Upper lobe of right lung (tissue), 1 donor: ENCODE results near the gene CR1L. TPM values are rescaled to one million over a fixed set of nuclear protein-coding genes. Genes with fewer than 3 reads are reported as not detected.

Experiments used
- ATAC-seq: fragments of 200-7000 bp; cut with Tn5 transposase; one replicate; pipeline ENCODE4 v1.9.1; 2020; ENCODE audit warnings: mild to moderate bottlenecking, moderate library complexity
- DNase-seq: peaks from one replicate; pipeline ENCODE4 v3.0.0-alpha.2; 2020
- H3K27ac ChIP-seq: fragments of 200-600 bp; one replicate; pipeline ENCODE4 v1.8.0; 2022
- H3K27me3 ChIP-seq: fragments of 200-600 bp; one replicate; pipeline ENCODE4 v1.8.0; 2022; ENCODE audit warnings: mild to moderate bottlenecking
- H3K36me3 ChIP-seq: fragments of 200-600 bp; one replicate; pipeline ENCODE4 v1.8.0; 2022
- H3K4me1 ChIP-seq: fragments of 200-600 bp; one replicate; pipeline ENCODE4 v1.8.0; 2022
- H3K4me3 ChIP-seq: fragments of 200-600 bp; one replicate; pipeline ENCODE4 v1.8.0; 2022; ENCODE audit warnings: mild to moderate bottlenecking
- H3K9me3 ChIP-seq: fragments of 200-600 bp; one replicate; pipeline ENCODE4 v1.8.0; 2022
- CTCF ChIP-seq: fragments of 200-600 bp; IDR thresholded peaks from one replicate; pipeline ENCODE4 v1.8.0; 2022; ENCODE audit warnings: antibody characterized with exemption
- intact Hi-C: fragments of 100-400 bp; cut with DNase I; formaldehyde crosslinking; loops from one replicate; pipeline ENCODE4 v1.11.0; 2022
- total RNA-seq: library from RNA; stranded (reverse); fragmentation: NEBNext Ultra II Directional; extraction: Animal tissue kit (Norgen Biotek cat#: 25700); gene quantifications from one replicate; pipeline ENCODE4 v1.2.1, GENCODE V29; 2021
- donor health status: DM: no; HTN: yes; CAD: no; lungs with severe emphysema.

The CR1L gene
- total RNA-seq, 1 donor from 2014 or later = not detected

GRCh38 chr1:207752456-207752998 lies 107.6 kb downstream of the CR1L start:
- H3K4me1 ChIP-seq = peaks cover 64% of the 10 kb centered on the region
- peak overlapping the region; percentile 93 for H3K4me3 ChIP-seq
- H3K27me3 ChIP-seq = no peaks in the 10 kb centered on the region
- TF ChIP-seq CTCF = no peak
- peak overlapping the region; percentile 94 for H3K27ac ChIP-seq
- H3K36me3 ChIP-seq = peaks cover 7% of the 10 kb centered on the region
- ATAC-seq = peak; percentile 63
- peak; percentile 80 for DNase-seq
- intact Hi-C loops = no loop called here
- H3K9me3 ChIP-seq = no peaks in the 10 kb centered on the region

GRCh38 chr1:207753611-207754010 lies 108.7 kb downstream of the CR1L start:
- Histone ChIP-seq H3K4me3 (peak overlapping the region; percentile 93), H3K36me3 (peaks cover 17% of the 10 kb centered on the region), H3K9me3 (no peaks in the 10 kb centered on the region), H3K27me3 (no peaks in the 10 kb centered on the region), H3K4me1 (peaks cover 64% of the 10 kb centered on the region), H3K27ac (no peak overlapping the region)
- no peak for DNase-seq
- no peak for TF ChIP-seq CTCF
- intact Hi-C loops = no loop called here
- ATAC-seq = no peak

- Histone ChIP-seq H3K9me3 (no peaks in the 10 kb centered on the region), H3K4me3 (peak overlapping the region; percentile 93), H3K27me3 (no peaks in the 10 kb centered on the region), H3K27ac (no peak overlapping the region), H3K36me3 (peaks cover 21% of the 10 kb centered on the region), H3K4me1 (peaks cover 63% of the 10 kb centered on the region)
- DNase-seq = no peak
- no peak for TF ChIP-seq CTCF
- ATAC-seq = no peak
- intact Hi-C loops = no loop called here
Measured at GRCh38 chr1:207754011-207754410, 109.1 kb downstream of the CR1L start.

GRCh38 chr1:207754974-207755700 lies 110.2 kb downstream of the CR1L start:
- H3K4me1 ChIP-seq = peaks cover 51% of the 10 kb centered on the region
- DNase-seq (no peak), ATAC-seq (no peak)
- H3K27ac ChIP-seq = peak overlapping the region; percentile 33
- H3K36me3 ChIP-seq = peaks cover 33% of the 10 kb centered on the region
- H3K9me3 ChIP-seq = no peaks in the 10 kb centered on the region
- no peaks in the 10 kb centered on the region for H3K27me3 ChIP-seq
- no peak for TF ChIP-seq CTCF
- peak overlapping the region; percentile 93 for H3K4me3 ChIP-seq
- intact Hi-C loops = no loop called here

GRCh38 chr1:207755846-207756693 lies 111.1 kb downstream of the CR1L start:
- Histone ChIP-seq H3K27ac (no peak overlapping the region), H3K4me3 (no peak overlapping the region), H3K4me1 (peaks cover 43% of the 10 kb centered on the region), H3K9me3 (no peaks in the 10 kb centered on the region), H3K36me3 (peaks cover 40% of the 10 kb centered on the region), H3K27me3 (no peaks in the 10 kb centered on the region)
- TF ChIP-seq CTCF = no peak
- DNase-seq (no peak), ATAC-seq (no peak)
- intact Hi-C loops = no loop called here
